Endothelial cell of umbilical vein (primary cell): ENCODE results near the gene YWHAE. TPM values are rescaled to one million over a fixed set of nuclear protein-coding genes. Genes with fewer than 3 reads are reported as not detected.

ENCODE experiments used
- BruUV-seq: library from RNA; stranded (reverse); fragments of 400-500 nt; replicated peaks from 2 replicates; lab custom pipeline; 2021; lab: Mats Ljungman, UMichigan
- CTCF ChIA-PET: fragments of 300-600, 350-600 bp; sonication (Branson Sonifier 250); formaldehyde crosslinking; loops from one replicate; lab custom pipeline; 2021; ENCODE audit warnings: antibody characterized with exemption, inconsistent platforms; lab: Charles Lee
- POLR2A ChIA-PET: fragments of 300-600, 350-600 bp; sonication (Branson Sonifier 250); formaldehyde crosslinking; loops from one replicate; lab custom pipeline; 2021; ENCODE audit warnings: antibody characterized with exemption, inconsistent platforms; lab: Charles Lee
- DNase-seq: peaks from one replicate; pipeline ENCODE4 v3.0.0-alpha.2; 2011; ENCODE audit warnings: low read depth, low spot score
- FAIRE-seq: peaks from 2 replicates; lab custom pipeline; 2011; peaks lifted over from hg19 to GRCh38; lab: Jason Lieb, UNC
- H2AFZ ChIP-seq: 2 replicates; pipeline ENCODE4 v1.6.0; 2012; ENCODE audit warnings: low read depth, low read length, control low read depth, inconsistent platforms
- H3K27ac ChIP-seq: 2 replicates; pipeline ENCODE4 v1.5.1; 2011; ENCODE audit warnings: low read depth, mild to moderate bottlenecking, control low read depth, low read length, moderate library complexity; ENCODE audit not compliant: insufficient read depth
- H3K27me3 ChIP-seq, 2 experiments: 2 replicates each; pipeline versions ENCODE4 v1.6.0 to v1.6.1; 2011; ENCODE audit warnings: low read length in 2 of 2, mixed read lengths in 1 of 2; ENCODE audit not compliant: control insufficient read depth in 2 of 2, insufficient read depth in 2 of 2
- H3K36me3 ChIP-seq, 2 experiments: 2 replicates in 1 of 2; 3 replicates in 1 of 2; pipeline ENCODE4 v1.5.1; 2011; ENCODE audit warnings: low read length in 2 of 2, mild to moderate bottlenecking in 1 of 2, moderate library complexity in 1 of 2; ENCODE audit not compliant: control insufficient read depth in 2 of 2, insufficient read depth in 2 of 2; ENCODE audit errors: extremely low read depth in 1 of 2
- H3K4me1 ChIP-seq: 3 replicates; pipeline ENCODE4 v1.5.1; 2011; ENCODE audit warnings: mild to moderate bottlenecking, low read length; ENCODE audit not compliant: control insufficient read depth, insufficient read depth; ENCODE audit errors: extremely low read depth
- H3K4me2 ChIP-seq: 2 replicates; pipeline ENCODE4 v1.6.1; 2011; ENCODE audit warnings: low read length, control low read depth, mixed read lengths; ENCODE audit not compliant: insufficient read depth
- H3K4me3 ChIP-seq, 3 experiments: fragments of 200-600 bp in 1 of 3; sonication (generic), shearing (Covaris generic) in 1 of 3; replicated peaks in 1 of 3; 2 replicates each; pipeline ENCODE4 v1.5.1; 2011 to 2016; ENCODE audit warnings: control low read depth in 3 of 3, low read length in 3 of 3, mild to moderate bottlenecking in 2 of 3, inconsistent platforms in 1 of 3, low read depth in 1 of 3, moderate library complexity in 1 of 3; ENCODE audit not compliant: insufficient read depth in 1 of 3
- H3K79me2 ChIP-seq: 2 replicates; pipeline ENCODE4 v1.6.0; 2012; ENCODE audit warnings: low read length, inconsistent platforms; ENCODE audit not compliant: control insufficient read depth, insufficient read depth
- H3K9ac ChIP-seq: replicated peaks from 2 replicates; pipeline ENCODE3; 2011; ENCODE audit warnings: low read length, control low read depth; ENCODE audit not compliant: insufficient read depth; ENCODE audit errors: extremely low read depth
- H3K9me1 ChIP-seq: replicated peaks from 3 replicates; pipeline ENCODE4 v1.6.0; 2011; ENCODE audit warnings: mild to moderate bottlenecking, low read length; ENCODE audit not compliant: control insufficient read depth, insufficient read depth; ENCODE audit errors: extremely low read depth
- H3K9me3 ChIP-seq: replicated peaks from 2 replicates; pipeline ENCODE4 v1.5.1; 2012; ENCODE audit warnings: low read length, inconsistent platforms; ENCODE audit not compliant: control insufficient read depth, insufficient read depth
- H4K20me1 ChIP-seq: replicated peaks from 2 replicates; pipeline ENCODE3; 2011; ENCODE audit warnings: mild to moderate bottlenecking, low read length; ENCODE audit not compliant: control insufficient read depth, insufficient read depth; ENCODE audit errors: extremely low read depth
- CTCF ChIP-seq, 2 donors: IDR thresholded peaks; 1 replicate in 1 of 2; 2 replicates in 1 of 2; pipeline ENCODE4 v1.5.1; 2011; ENCODE audit warnings: low read length in 2 of 2, mild to moderate bottlenecking in 2 of 2, moderate library complexity in 2 of 2, control low read depth in 1 of 2, inconsistent platforms in 1 of 2, low read depth in 1 of 2; ENCODE audit not compliant: insufficient read depth in 1 of 2; ENCODE audit errors: extremely low read depth in 1 of 2
- EZH2 ChIP-seq: IDR thresholded peaks from 2 replicates; pipeline ENCODE4 v1.6.1; 2012; ENCODE audit warnings: borderline replicate concordance, low read depth, mild to moderate bottlenecking, moderate library complexity, low read length, inconsistent platforms; ENCODE audit not compliant: severe bottlenecking
- FOS ChIP-seq: IDR thresholded peaks from 2 replicates; pipeline ENCODE4 v1.6.1; 2011; ENCODE audit warnings: mild to moderate bottlenecking, low read length, moderate library complexity, borderline replicate concordance; ENCODE audit not compliant: insufficient read depth
- GATA2 ChIP-seq: IDR thresholded peaks from 2 replicates; pipeline ENCODE4 v1.7.0; 2011; ENCODE audit warnings: low read depth, mild to moderate bottlenecking, moderate library complexity, mixed read lengths, low read length; ENCODE audit not compliant: insufficient read length, insufficient read depth
- JUN ChIP-seq: IDR thresholded peaks from 2 replicates; pipeline ENCODE4 v1.6.1; 2011; ENCODE audit warnings: borderline replicate concordance, low read depth; ENCODE audit not compliant: insufficient read length, insufficient read depth
- MYC ChIP-seq: IDR thresholded peaks from one replicate; pipeline ENCODE4 v1.6.1; 2011; ENCODE audit warnings: mild to moderate bottlenecking, low read depth, low read length
- POLR2A ChIP-seq: IDR thresholded peaks from 2 replicates; pipeline ENCODE4 v1.6.1; 2012; ENCODE audit warnings: low read depth, mild to moderate bottlenecking, control low read depth, low read length
- POLR2AphosphoS5 ChIP-seq: IDR thresholded peaks from 2 replicates; pipeline ENCODE4 v1.6.1; 2012; ENCODE audit warnings: low read depth, mild to moderate bottlenecking, control low read depth, low read length, moderate library complexity; ENCODE audit not compliant: insufficient read depth
- dilution Hi-C: fragments of 300-500 bp; cut with MboI; formaldehyde crosslinking; loops from one replicate; pipeline ENCODE4 v1.15.0; 2019; ENCODE audit warnings: low sequenced_read_pairs; ENCODE audit not compliant: extremely low pct_ligation_motif_present
- intact Hi-C: fragments of 100-400 bp; cut with micrococcal nuclease; formaldehyde crosslinking; loops from one replicate; pipeline ENCODE4 v1.10.0; 2022
- polyA plus RNA-seq, 4 experiments: library from polyadenylated mRNA; depleted of rRNA in 3 of 4; stranded (reverse) in 3 of 4; unstranded in 1 of 4; fragments of >200 nt; gene quantifications; 2 replicates each; pipeline versions ENCODE4 v1.2.1 to v1.2.3, GENCODE V29; 2011 to 2012; ENCODE audit warnings: missing spikeins in 1 of 4
- total RNA-seq: library from RNA; stranded (reverse); gene quantifications from 2 replicates; pipeline ENCODE4 v1.2.3, GENCODE V29; 2021
- TF ChIP-seq, protein P1 (sequence below): IDR thresholded peaks from 2 replicates; pipeline ENCODE4 v1.6.1; 2011; ENCODE audit not compliant: insufficient read depth, insufficient read length

Gene YWHAE
- total and polyA plus RNA-seq, 2 donors (not counting 3 experiments of a cell fraction or from before 2014, with no cell fraction given): 396 to 819 TPM

GRCh38 chr17:1299552-1300370 is 100.3 kb downstream of the YWHAE start:
- Histone ChIP-seq H3K27me3 (peaks cover 5 to 12% of the 10 kb centered on the region in 2 experiments), H3K4me2 (no peak overlapping the region), H3K4me1 (no peaks in the 10 kb centered on the region), H3K9me1 (no peaks in the 10 kb centered on the region), H4K20me1 (no peaks in the 10 kb centered on the region), H3K4me3 (no peak overlapping the region), H2AFZ (no peak overlapping the region), H3K27ac (no peak overlapping the region), H3K36me3 (no peaks in the 10 kb centered on the region), H3K9me3 (no peaks in the 10 kb centered on the region), H3K9ac (no peak overlapping the region), H3K79me2 (no peaks in the 10 kb centered on the region)
- intact Hi-C loops: no loop called here
- DNase-seq: no peak
- TF ChIP-seq POLR2A: no peak
- TF ChIP-seq, protein P1, sequence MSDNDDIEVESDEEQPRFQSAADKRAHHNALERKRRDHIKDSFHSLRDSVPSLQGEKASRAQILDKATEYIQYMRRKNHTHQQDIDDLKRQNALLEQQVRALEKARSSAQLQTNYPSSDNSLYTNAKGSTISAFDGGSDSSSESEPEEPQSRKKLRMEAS: no peak
- TF ChIP-seq FOS: no peak
- no peak for TF ChIP-seq POLR2AphosphoS5
- TF ChIP-seq EZH2: no peak
- no peak for TF ChIP-seq JUN
- no peak for TF ChIP-seq CTCF (IDR thresholded peaks at IDR 0.05; ENCODE audit: extremely low read depth in 1 of 2, insufficient read depth in 1 of 2, low read depth in 1 of 2, low read length in 2 of 2)
- TF ChIP-seq GATA2: no peak
- no peak for TF ChIP-seq MYC
- no peak for FAIRE-seq
- dilution Hi-C loops: no loop called here
- no TSS peak for BruUV-seq
- CTCF ChIA-PET: interaction anchor here (0.7 kb wide), 1 partner anchor 61 kb away, joined by 3 read pairs; no protein-coding TSS in a partner anchor
- POLR2A ChIA-PET: no interaction called here
